Epidermal melanocyte (primary cell): ENCODE data around the gene HBD.

ENCODE experiments used
- DNase-seq: peaks from one replicate; pipeline ENCODE4 v3.0.0; 2011; ENCODE audit warnings: low spot score; ENCODE audit not compliant: insufficient read length

Gene HBD

DNA sequence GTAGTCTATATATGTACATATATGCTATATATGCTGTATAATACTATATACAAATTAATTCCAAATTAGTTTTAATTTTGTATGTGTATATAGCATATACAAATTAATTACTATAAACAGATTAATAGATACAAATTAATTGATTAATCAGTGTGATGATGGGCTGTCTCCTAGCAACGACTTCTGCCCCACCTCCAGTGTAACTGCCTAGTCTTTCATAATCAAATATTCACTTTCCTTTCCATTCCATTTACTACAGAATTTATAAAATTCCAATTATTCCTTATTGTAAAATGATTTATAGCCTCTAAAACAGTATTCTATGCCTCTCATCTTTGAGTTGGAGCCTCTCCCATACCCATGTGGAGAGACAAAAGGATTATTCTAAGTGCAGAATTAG is 976 bp downstream of the HBD start:
- no peak for DNase-seq

DNA sequence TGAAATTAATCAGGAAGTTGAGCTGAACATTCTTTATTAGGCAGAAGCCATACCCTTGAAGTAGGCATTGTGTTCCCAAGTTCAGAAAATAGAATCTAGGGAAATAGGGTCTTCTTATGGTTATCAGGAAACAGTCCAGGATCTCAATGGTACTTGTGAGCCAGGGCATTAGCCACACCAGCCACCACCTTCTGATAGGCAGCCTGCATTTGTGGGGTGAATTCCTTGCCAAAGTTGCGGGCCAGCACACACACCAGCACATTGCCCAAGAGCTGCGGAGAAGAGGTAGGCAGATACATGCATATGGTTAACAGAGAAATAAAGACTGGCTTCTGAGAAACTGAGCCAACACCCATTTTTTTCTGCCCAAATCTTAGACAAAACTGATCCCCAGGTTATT is 1.5 kb downstream of the HBD start:
- no peak for DNase-seq

DNA sequence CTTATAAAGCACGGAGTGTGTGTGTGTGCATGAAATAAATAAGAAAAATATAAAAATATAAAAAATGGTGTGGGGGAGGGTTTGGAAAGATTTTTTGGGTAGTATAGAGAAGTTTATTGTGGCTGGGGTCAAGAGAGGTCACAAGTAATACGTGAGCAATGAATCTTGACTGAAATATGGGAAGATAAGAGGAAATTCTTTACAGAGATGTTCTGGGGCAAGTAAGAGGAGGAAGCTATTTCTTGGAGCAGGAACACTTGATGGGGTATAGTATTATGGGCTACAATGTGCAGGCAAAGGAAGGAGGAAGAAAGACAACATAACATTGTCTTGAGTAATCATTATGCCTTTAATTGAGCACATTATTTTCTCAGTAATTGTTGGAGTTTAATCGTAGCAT is 2.1 kb downstream of the HBD start:
- no peak for DNase-seq

DNA sequence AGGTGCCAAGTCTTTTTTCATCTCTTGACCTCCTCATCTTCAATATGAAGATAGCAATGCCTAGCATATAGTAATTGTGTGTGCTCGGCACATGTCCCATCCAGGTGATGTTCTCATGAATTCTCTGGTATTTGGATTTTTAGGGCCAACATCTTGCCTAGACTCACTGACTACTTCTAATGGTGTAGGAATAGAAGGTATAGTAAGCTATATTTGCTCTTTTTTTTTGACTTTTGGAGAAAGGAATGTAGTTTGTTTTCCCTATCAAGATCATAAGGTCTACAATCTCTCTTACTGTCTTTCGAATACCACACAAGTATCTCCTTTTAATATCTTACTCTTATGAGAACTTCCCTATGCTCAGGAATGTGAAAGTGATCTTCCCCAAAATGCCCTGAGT is 3.2 kb downstream of the HBD start:
- DNase-seq: no peak

DNA sequence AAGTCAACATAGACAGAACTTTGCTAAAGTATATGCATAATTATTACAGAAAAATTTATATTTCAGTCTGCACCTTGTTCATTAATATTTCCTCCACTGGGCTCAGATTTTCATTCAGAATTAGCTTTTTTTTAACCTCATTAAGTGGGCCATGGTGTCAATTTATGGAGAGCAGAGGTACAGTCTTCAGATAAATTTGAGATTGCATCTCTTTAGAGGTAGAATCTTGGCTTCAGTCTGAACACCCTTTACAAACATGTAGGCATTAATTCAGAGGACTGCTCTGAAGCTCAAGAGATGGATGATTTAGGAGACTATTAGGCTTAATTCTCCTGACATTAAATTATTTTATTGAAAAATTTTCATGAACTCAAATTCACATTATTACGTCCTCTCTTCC is 4.0 kb downstream of the HBD start:
- DNase-seq: no peak

DNA sequence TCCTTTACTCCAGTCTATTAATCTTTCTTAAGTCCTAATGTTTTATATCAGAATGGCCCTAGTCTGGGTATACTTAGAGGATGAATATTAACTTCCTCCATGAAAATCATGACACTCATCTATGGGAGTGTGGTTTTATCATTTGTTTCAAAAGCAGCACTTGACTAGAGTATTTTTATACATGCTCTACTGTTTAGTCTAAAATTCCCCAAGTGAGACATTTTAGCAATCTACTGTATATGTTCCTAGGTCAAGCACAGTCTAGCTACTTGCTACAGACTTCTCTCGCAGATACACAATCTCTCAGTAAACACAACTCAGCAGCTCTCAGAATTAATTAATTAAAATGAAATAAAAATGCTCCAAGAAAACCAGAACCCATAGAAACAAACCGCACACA is 4.5 kb downstream of the HBD start:
- DNase-seq: no peak

DNA sequence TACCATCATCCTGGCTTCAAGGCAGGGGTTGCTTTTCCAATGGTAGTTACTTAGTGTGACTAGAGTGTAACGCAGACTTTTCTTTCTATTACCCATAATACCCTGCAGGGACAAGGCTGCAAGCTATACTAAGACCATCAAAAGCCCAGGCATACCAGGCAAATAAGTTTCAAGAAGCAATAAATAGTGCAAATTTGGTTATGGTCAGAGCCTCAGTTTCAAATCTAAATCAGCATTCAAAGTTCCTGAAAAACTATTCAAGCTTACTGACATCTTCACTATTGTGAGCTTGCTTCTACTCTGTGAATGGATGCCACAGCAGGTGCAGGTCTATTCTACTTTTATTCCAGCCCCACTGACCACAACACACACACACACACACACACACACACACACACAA is 4.9 kb downstream of the HBD start:
- DNase-seq: no peak

DNA sequence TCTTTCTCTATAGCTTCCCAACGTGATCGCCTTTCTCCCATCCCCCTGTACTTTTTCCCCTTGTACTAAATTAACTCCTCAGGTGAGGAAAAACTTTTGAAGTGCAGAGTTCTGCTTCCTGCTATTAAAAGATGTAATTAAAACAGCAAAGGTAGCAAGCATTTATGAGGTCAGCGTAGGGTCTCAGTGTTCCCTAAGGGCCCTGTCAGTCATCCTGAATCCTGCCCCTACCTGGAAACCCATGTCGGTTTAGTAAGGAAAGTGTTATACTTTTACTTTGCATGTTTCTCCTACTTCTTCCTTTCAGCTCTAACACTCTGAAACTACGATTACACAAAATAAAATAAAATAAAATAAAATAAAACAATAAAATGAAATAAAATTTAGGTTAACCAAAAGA is 6.2 kb downstream of the HBD start:
- DNase-seq: no peak

DNA sequence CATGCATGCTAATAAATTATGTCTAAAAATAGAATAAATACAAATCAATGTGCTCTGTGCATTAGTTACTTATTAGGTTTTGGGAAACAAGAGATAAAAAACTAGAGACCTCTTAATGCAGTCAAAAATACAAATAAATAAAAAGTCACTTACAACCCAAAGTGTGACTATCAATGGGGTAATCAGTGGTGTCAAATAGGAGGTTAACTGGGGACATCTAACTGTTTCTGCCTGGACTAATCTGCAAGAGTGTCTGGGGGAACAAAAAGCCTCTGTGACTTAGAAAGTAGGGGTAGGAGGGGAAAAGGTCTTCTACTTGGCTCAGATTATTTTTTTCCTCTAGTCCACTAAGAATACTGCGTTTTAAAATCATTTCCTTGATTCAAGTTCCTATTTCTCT is 6.6 kb downstream of the HBD start:
- no peak for DNase-seq

DNA sequence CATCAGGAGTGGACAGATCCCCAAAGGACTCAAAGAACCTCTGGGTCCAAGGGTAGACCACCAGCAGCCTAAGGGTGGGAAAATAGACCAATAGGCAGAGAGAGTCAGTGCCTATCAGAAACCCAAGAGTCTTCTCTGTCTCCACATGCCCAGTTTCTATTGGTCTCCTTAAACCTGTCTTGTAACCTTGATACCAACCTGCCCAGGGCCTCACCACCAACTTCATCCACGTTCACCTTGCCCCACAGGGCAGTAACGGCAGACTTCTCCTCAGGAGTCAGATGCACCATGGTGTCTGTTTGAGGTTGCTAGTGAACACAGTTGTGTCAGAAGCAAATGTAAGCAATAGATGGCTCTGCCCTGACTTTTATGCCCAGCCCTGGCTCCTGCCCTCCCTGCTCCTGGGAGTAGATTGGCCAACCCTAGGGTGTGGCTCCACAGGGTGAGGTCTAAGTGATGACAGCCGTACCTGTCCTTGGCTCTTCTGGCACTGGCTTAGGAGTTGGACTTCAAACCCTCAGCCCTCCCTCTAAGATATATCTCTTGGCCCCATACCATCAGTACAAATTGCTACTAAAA is 7.5 kb downstream of the HBD start, which contains the start of gene HBB:
HBB (minus strand) TSS at position 340 of the 579 bp plus-strand sequence; CDS start at position 290, 50 bp downstream.
- no peak for DNase-seq

DNA sequence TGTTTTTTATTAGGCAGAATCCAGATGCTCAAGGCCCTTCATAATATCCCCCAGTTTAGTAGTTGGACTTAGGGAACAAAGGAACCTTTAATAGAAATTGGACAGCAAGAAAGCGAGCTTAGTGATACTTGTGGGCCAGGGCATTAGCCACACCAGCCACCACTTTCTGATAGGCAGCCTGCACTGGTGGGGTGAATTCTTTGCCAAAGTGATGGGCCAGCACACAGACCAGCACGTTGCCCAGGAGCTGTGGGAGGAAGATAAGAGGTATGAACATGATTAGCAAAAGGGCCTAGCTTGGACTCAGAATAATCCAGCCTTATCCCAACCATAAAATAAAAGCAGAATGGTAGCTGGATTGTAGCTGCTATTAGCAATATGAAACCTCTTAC is 8.8 kb downstream of the HBD start:
- DNase-seq: no peak

DNA sequence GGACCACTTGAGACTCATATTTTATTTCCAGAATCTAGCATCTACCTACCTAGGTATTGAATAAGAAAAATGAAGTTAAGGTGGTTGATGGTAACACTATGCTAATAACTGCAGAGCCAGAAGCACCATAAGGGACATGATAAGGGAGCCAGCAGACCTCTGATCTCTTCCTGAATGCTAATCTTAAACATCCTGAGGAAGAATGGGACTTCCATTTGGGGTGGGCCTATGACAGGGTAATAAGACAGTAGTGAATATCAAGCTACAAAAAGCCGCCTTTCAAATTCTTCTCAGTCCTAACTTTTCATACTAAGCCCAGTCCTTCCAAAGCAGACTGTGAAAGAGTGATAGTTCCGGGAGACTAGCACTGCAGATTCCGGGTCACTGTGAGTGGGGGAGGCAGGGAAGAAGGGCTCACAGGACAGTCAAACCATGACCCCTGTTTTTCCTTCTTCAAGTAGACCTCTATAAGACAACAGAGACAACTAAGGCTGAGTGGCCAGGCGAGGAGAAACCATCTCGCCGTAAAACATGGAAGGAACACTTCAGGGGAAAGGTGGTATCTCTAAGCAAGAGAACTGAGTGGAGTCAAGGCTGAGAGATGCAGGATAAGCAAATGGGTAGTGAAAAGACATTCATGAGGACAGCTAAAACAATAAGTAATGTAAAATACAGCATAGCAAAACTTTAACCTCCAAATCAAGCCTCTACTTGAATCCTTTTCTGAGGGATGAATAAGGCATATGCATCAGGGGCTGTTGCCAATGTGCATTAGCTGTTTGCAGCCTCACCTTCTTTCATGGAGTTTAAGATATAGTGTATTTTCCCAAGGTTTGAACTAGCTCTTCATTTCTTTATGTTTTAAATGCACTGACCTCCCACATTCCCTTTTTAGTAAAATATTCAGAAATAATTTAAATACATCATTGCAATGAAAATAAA is 9.5 kb downstream of the HBD start:
- DNase-seq: no peak

DNA sequence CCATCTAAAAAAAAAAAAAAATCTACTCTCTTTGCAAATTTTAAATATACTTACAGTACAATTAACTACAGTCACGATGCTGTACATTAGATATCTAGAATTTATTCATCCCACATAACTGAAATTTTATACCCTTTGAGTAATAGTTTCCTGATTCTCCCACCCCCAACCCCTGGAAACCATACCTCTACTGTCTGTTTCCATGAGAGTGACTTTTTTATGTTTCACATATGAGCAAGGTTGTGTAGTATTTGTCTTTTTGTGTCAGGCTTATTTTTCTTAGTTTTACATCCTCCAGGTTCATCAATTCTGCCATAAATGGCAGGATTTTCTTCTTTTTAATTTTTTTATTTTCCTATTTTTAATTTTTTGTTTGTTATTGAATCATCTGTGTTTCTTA is 10.6 kb downstream of the HBD start:
- no peak for DNase-seq

DNA sequence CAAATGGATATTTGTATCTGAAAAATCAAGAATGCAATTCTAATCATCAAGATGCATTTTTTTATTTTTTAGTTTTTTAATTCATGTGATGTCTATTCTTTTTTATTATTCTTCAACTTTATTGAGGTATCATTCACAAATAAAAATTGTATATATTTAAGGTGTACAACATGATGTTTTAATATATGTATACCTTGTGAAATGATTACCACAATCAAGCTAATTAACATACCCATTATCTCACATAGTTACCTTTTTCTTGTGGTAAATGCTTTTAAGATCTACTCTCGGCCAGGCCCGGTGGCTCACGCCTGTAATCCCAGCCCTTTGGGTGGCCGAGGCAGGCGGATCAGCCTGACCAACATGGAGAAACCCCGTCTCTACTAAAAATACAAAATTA is 11.1 kb downstream of the HBD start:
- no peak for DNase-seq

DNA sequence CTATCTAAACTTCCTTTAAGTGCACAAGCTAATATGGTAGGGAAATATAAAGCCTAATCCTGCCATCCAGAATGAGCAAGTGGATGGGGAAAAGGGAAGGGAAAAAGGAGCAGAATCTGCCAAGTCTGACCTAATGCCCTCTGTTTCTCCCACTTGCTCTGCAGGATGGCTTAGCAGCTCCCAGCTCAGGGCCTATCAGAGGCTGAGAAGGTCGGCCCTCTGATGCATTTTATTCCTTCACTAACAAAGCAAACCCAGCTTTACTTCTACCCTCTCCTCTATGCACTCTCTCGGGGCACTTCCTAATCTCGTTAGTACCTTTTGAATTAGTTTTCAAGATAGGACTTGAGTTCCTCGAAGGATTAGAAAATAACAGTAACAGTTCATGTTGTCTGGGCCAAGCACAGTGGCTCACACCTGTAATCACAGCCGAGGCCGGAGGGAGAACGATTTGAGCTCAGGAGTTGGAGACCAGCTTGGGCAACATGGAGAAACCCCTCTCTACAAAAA is 23.9 kb downstream of the HBD start:
- DNase-seq: no peak

DNA sequence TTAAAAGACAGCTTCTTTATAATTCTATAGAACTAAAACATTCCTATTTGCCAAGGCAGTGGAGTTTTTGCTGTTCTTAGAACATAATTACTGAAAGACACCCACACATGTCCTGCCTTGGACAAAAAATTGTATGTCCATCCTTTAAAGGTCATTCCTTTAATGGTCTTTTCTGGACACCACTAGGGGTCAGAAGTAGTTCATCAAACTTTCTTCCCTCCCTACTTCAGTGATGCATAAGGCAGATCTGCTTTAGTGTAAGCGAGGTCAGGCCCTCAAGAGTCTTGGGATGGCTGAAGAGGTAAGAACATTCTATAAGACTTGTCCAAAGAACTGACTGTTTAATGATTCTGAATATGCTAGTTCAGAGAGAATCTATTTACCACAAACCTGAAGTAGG is 29.5 kb downstream of the HBD start:
- peak; percentile 40 for DNase-seq

DNA sequence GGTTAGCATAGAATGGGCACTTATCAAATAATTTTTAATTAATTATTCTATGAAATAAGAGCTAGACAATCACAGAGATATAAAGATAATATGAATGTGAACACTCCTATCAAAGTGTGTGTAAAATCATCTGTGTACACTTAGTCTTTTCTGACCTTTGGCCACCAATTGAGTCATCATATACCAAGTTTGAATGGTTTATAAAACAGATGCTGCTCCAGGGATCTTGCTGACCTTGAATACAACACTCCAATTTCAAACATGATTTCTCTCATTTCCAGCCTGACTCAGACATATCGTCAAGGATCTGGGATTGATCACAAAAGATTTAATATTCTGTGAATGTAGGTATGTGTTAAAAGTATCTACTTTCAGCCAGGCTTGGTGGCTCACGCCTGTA is 30.9 kb downstream of the HBD start:
- DNase-seq: no peak

DNA sequence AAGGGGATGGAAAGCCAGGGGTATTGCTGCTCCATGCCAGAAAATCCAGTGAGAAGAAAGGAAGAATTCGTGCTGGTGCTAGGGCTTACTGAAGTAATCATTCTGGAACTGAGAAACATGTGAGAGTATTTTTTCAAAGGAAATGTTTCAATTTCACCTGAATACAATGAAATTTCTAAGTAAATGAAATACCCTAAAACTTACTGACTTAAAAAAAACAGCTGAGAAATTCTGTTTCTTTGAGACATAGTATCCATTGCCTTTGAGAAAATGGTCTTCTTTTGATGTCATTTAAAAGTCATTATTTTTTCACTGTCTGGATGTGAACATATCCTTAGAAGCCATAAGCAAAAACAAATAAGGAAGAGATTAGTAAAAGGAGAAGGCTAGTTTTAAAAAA is 33.7 kb downstream of the HBD start, which contains the start of gene OR51V1:
OR51V1 (minus strand) TSS at position 101 of the 400 bp plus-strand sequence; CDS start at position 101, 0 bp downstream.
- no peak for DNase-seq

DNA sequence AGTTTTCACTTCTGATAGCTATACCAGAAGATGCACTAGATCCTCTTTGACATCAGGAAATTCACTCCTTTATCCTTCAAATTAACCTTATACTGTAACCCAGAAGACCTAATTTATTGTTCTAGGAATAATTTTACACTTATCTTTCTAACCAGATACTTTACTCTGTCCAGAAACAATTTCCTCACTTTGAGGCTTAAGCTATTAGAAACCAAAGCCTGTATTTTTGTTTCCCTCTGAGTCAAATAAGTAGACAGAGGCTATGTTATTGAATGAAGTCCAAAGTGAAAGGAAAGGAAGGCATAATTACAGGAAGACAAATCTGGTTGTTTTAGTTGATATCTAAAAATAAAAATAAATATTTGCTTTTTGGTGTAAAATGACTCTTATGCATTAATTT is 36.0 kb downstream of the HBD start:
- DNase-seq: no peak

DNA sequence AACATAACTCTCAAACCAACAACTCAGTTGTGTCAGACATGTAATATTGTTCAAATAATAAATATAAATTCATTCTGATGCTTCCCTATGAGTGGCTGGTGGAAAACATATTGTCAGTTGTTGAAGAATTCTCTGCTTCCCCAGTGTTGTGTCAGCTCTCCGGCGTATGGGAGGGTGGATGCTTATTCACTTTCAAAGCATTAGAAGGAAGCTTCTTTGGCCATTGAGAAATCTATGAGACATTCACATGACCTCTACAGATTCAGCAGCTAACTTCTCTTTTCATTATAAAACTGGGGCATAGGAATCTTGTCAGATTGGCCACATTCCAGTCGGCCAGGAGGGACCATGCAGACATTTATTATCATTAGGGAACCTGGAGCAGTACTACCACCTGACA is 36.7 kb downstream of the HBD start:
- no peak for DNase-seq

DNA sequence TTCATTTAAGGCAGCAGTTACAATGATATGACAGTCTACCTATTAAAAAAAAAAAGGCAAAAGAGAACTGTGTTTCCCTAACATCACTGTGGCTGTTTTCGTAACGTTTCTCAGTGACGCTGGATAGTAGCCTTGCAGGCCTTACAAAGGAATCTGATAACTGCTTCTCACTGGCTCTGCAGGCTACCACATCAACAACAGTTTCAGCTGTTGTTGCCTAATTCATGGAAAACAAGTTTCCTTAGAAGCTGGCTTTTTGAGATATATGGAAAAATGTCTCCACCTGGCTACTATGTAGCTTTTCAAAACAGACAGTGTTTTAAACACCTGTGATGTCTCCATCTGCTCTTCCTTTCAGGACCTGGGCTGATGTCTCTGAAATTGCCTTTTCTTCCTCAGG is 37.6 kb downstream of the HBD start:
- no peak for DNase-seq

DNA sequence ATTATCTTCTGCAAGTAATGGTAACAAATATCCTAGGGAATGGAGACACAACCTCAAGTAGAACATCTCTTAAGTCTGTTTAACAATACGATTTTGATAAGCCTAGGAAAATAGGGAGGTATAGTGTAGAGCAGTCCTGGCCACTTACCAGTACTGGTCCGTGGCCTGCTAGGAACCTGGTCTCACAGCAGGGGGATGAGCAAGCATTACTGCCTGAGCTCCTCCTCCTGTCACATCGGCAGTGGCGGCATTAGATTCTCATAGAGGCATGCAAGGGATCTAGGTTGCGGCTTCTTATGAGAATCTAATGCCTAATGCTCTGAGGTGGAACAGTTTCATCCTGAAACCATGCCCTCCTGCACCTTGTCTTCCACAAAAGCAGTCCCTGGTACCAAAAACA is 38.2 kb downstream of the HBD start:
- no peak for DNase-seq

DNA sequence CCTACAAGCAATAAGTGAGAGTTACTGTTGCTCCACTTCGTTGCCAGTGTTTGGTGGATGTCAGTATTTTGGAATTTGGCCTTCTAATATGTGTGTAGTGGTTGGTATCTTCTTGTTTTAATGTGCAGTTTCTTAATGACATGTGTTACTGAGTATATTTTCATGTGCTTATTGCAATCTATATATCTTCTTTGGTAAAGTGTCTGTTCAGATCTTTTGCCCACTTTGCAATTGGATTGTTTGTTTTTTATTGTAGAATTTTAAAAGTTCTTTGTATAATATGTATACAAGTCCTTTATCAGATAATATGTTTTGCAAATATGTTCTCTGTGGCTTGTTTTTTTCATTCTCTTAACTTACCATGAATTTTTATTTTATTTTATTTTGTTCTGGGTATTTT is 41.5 kb downstream of the HBD start:
- no peak for DNase-seq
